ENCODE measurements around the gene NMT2. TPM values are rescaled to one million over a fixed set of nuclear protein-coding genes. Genes with fewer than 3 reads are reported as not detected.

Gene NMT2
- total and polyA plus RNA-seq, 2 of the 4 experiments (the other 2 are of a cell fraction) = 18.7 to 41.0 TPM

DNA sequence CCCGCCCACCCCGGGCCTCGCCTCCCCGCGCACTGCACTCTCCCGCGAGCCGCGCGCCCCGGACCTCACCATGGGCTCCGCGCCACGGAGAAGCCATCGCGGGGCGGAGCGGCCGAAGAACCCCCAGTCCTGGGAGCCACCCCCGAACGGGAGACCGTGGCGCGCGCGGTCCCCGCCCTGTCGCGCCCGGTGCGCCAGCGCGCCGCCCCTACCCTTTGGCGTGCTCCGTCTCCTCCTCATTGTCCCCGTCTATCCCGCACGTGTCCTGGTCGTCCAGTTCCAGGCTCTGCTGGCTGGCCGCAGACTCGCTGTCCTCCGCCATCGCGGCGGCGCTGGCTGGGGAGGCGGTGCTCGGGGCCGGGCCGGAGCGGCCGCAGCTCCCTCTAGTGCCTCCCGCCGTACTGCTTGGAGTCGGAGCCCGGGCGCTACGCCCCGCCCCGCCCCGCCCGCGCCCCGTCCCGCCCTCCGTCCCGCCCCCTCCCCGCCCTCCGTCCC lies at the start of gene NMT2 (continued):
- TF ChIP-seq, protein P1, sequence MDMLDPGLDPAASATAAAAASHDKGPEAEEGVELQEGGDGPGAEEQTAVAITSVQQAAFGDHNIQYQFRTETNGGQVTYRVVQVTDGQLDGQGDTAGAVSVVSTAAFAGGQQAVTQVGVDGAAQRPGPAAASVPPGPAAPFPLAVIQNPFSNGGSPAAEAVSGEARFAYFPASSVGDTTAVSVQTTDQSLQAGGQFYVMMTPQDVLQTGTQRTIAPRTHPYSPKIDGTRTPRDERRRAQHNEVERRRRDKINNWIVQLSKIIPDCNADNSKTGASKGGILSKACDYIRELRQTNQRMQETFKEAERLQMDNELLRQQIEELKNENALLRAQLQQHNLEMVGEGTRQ (IDR thresholded peaks at IDR 0.05; ENCODE audit: low read depth, low read length) = 0 out of 2 replicates have a peak, but pooled peaks have one; percentile 18
- TF ChIP-seq POLR2A (IDR thresholded peaks at IDR 0.05; ENCODE audit: low read depth, low read length) (peak; percentile 74), NFE2L2 (IDR thresholded peaks at IDR 0.05; ENCODE audit: low read depth, low read length) (no peak), MAFK (IDR thresholded peaks at IDR 0.05; ENCODE audit: low read depth, low read length) (no peak)

DNA sequence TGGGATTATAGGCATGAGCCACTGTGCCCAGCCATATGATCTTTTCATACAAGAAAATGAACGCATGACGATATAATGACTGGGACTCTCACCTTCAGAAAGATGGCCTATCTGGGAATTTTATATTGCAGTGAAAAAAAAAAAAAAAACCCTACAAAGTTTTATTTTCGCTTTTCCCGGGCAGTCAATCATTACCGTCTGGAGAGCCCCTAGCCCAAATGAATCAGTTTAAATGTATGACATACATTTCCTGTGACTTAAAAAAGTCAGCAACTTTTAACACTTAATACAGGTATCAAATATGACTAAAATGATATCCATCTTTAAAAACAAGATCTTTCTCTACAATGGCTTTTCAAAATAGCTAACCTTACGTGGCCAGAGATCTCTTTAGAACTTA lies 48.2 kb upstream of the NMT2 start:
- no TSS peak for BruUV-seq (replicated peaks)
- H2AK5ac ChIP-seq (ENCODE audit: low read depth, low read length) = no peak overlapping the region
- ATAC-seq (ENCODE audit: low read depth) (no peak), DNase-seq (no peak)
- H3K4me1 ChIP-seq (ENCODE audit: control insufficient read depth, insufficient read depth, low read length) = peaks cover 4% of the 10 kb centered on the region; the same call in 1 of the 2 replicates
- no peaks in the 10 kb centered on the region; the same call in 1 of the 2 replicates for H4K20me1 ChIP-seq (ENCODE audit: insufficient read depth, low read length)
- no peak overlapping the region for H2AK9ac ChIP-seq (replicated peaks; ENCODE audit: low read depth, low read length, poor library complexity)
- no peak overlapping the region for H3K56ac ChIP-seq (ENCODE audit: extremely low read depth, insufficient read depth, low read length)
- no peak overlapping the region for H3K4ac ChIP-seq (ENCODE audit: low read depth, low read length)
- H4K5ac ChIP-seq (ENCODE audit: low read depth, low read length) = no peak overlapping the region
- H2BK15ac ChIP-seq (ENCODE audit: low read depth, low read length) = no peak overlapping the region
- H3K9me1 ChIP-seq (ENCODE audit: insufficient read depth, low read length) = peaks cover 7% of the 10 kb centered on the region
- no CpG with 5 or more reads among the region's 6 CpGs for WGBS, 2 experiments (ENCODE audit: extremely low coverage in 2 of 2, insufficient read length in 1 of 2)
- CTCF ChIA-PET = no interaction called here
- no peak overlapping the region for H3K18ac ChIP-seq (ENCODE audit: low read depth, low read length)
- H3K4me3 ChIP-seq (ENCODE audit: insufficient read depth, low read depth, low read length) = no peak overlapping the region
- H3K4me2 ChIP-seq (ENCODE audit: low read depth, low read length) = no peak overlapping the region
- H4K8ac ChIP-seq (ENCODE audit: low read depth in 2 of 2, low read length in 2 of 2) = no peak overlapping the region
- no peak overlapping the region for H2BK120ac ChIP-seq (ENCODE audit: low read depth, low read length)
- no peak overlapping the region for H2BK5ac ChIP-seq (ENCODE audit: low read depth, low read length, poor library complexity, severe bottlenecking)
- H4K91ac ChIP-seq (ENCODE audit: insufficient read depth, low read depth, low read length) = no peak overlapping the region
- no peak overlapping the region for H2AFZ ChIP-seq (replicated peaks; ENCODE audit: low read length, poor library complexity)
- POLR2A ChIA-PET (ENCODE audit: unreplicated experiment) = interaction anchor here (0.6 kb wide), 1 partner anchor 48 kb away, joined by 7 read pairs; the partner anchor contains the start of gene NMT2
- H3K79me1 ChIP-seq (ENCODE audit: low read depth in 1 of 2, low read length in 2 of 2) = 0 out of 4 replicates have a peak, but pooled peaks cover 0 to 14% of the 10 kb centered on the region in 2 experiments
- dilution Hi-C loops (cut with HindIII; ENCODE audit: low sequenced_read_pairs, unreplicated experiment) (no loop called here), intact Hi-C loops (cut with micrococcal nuclease) (no loop called here), in situ Hi-C loops (cut with MboI; ENCODE audit: low sequenced_read_pairs) (no loop called here)
- no peak overlapping the region for H3K9ac ChIP-seq (ENCODE audit: low read depth, low read length)
- no peak overlapping the region for H3K23ac ChIP-seq (ENCODE audit: low read depth, low read length)
- no peak overlapping the region for H2BK20ac ChIP-seq (ENCODE audit: low read depth, low read length)
- H3K27ac ChIP-seq (ENCODE audit: insufficient read depth, low read length) = no peak overlapping the region
- H3K36me3 ChIP-seq (ENCODE audit: control insufficient read depth, insufficient read depth, low read length) = peaks cover 12% of the 10 kb centered on the region
- no peaks in the 10 kb centered on the region for H3K27me3 ChIP-seq (ENCODE audit: control insufficient read depth, insufficient read depth, low read length)
- H3K14ac ChIP-seq (replicated peaks; ENCODE audit: low read depth, low read length) = no peak overlapping the region
- H3K9me3 ChIP-seq (ENCODE audit: control insufficient read depth, insufficient read depth, low read length) = no peaks in the 10 kb centered on the region
- TF ChIP-seq, protein P1 (IDR thresholded peaks at IDR 0.05; ENCODE audit: low read depth, low read length) = no peak
- TF ChIP-seq SMC3 (IDR thresholded peaks at IDR 0.05; ENCODE audit: low read depth, low read length) (no peak), FOS (IDR thresholded peaks at IDR 0.05; ENCODE audit: low read depth, low read length) (no peak), MXI1 (IDR thresholded peaks at IDR 0.05; ENCODE audit: borderline replicate concordance, low read depth, low read length) (no peak), RFX5 (IDR thresholded peaks at IDR 0.05; ENCODE audit: low read depth, low read length) (no peak), RAD21 (IDR thresholded peaks at IDR 0.05; ENCODE audit: low read length) (no peak), RCOR1 (IDR thresholded peaks at IDR 0.05; ENCODE audit: insufficient replicate concordance, low read length) (no peak), CEBPB (IDR thresholded peaks at IDR 0.05; ENCODE audit: low read depth, low read length) (no peak), MAFK (IDR thresholded peaks at IDR 0.05; ENCODE audit: low read depth, low read length) (no peak), MAZ (IDR thresholded peaks at IDR 0.05; ENCODE audit: borderline replicate concordance, low read depth, low read length) (no peak)
- TF ChIP-seq, protein P2, sequence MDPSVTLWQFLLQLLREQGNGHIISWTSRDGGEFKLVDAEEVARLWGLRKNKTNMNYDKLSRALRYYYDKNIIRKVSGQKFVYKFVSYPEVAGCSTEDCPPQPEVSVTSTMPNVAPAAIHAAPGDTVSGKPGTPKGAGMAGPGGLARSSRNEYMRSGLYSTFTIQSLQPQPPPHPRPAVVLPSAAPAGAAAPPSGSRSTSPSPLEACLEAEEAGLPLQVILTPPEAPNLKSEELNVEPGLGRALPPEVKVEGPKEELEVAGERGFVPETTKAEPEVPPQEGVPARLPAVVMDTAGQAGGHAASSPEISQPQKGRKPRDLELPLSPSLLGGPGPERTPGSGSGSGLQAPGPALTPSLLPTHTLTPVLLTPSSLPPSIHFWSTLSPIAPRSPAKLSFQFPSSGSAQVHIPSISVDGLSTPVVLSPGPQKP (IDR thresholded peaks at IDR 0.05; ENCODE audit: borderline replicate concordance, low read depth, low read length) = no peak
